NCI-H1105 treated with DMSO at 0.1 percent for 48 hours (cell line): ENCODE results near the gene VNN1.
A peak's percentile ranks its signal among the peaks of the same experiment; 100 is the strongest.
"Not testable (repeated sequence)": the region's sequence is repeated elsewhere in the genome, so short reads cannot be mapped to it uniquely, and the experiment has no call there.

Experiments used
- DNase-seq: peaks from one replicate; lab custom pipeline; 2025; lab: John Stamatoyannopoulos, UW

The VNN1 gene

GRCh38 chr6:132671295-132671694 is 42.6 kb downstream of the VNN1 start:
- DNase-seq = no peak

GRCh38 chr6:132669690-132670291 is 44.1 kb downstream of the VNN1 start:
- peak; percentile 67 for DNase-seq

- no peak for DNase-seq
Measured at GRCh38 chr6:132666118-132666517, 47.7 kb downstream of the VNN1 start.

GRCh38 chr6:132664309-132665034 is 49.4 kb downstream of the VNN1 start:
- no peak for DNase-seq

GRCh38 chr6:132663661-132664060 is 50.2 kb downstream of the VNN1 start:
- no peak for DNase-seq

- DNase-seq = no peak
Measured at GRCh38 chr6:132661906-132662305, 51.9 kb downstream of the VNN1 start.

GRCh38 chr6:132659082-132659481 is 54.8 kb downstream of the VNN1 start, which contains the start of gene TAAR1:
TAAR1 (minus strand) TSS chr6:132659182; CDS start chr6:132646003, 13,179 bp downstream.
- DNase-seq = peak; percentile 77

GRCh38 chr6:132651062-132651461 is 62.8 kb downstream of the VNN1 start:
- no peak for DNase-seq

- no peak for DNase-seq
Measured at GRCh38 chr6:132650429-132650828, 63.4 kb downstream of the VNN1 start.

- DNase-seq = no peak
Measured at GRCh38 chr6:132648828-132649227, 65.0 kb downstream of the VNN1 start.

GRCh38 chr6:132648356-132648755 is 65.5 kb downstream of the VNN1 start:
- no peak for DNase-seq

- no peak for DNase-seq
Measured at GRCh38 chr6:132643547-132643946, 70.3 kb downstream of the VNN1 start.

GRCh38 chr6:132637135-132637534 is 76.7 kb downstream of the VNN1 start:
- not testable (repeated sequence) for DNase-seq

- not testable (repeated sequence) for DNase-seq
Measured at GRCh38 chr6:132635906-132636305, 77.9 kb downstream of the VNN1 start.

GRCh38 chr6:132635288-132635687 is 78.6 kb downstream of the VNN1 start:
- DNase-seq = not testable (repeated sequence)

GRCh38 chr6:132634796-132635195 is 79.1 kb downstream of the VNN1 start:
- no peak for DNase-seq

GRCh38 chr6:132633362-132633761 is 80.5 kb downstream of the VNN1 start:
- DNase-seq = no peak
